Measurements from ENCODE around the gene KPTN.

The KPTN gene

DNA sequence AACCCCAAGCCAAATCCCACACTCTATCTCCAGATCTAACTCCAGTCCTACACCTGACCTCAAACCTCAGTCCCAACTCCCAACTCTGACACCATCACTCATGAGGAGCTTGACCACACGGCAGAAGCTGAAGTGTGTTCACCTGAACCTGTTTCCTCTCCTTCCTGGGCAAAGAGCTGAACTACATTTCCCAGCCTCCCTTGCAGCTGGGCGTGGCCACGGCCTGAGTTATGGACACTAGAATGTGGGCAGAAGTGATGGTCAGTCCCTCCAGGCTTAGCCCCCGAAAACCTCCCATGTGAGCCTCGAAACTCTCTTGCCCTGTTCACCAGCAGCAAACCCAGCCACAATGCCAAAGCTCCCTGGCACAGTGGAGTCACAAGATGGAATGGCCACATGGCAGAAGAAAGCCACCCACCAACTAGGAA, 45.2 kb downstream of the KPTN start:
- Histone ChIP-seq H3K27me3 (ENCODE audit: low read depth, low read length) (peaks cover 42% of the 10 kb centered on the region), H3K79me2 (ENCODE audit: low read length) (no peaks in the 10 kb centered on the region), H4K20me1 (ENCODE audit: insufficient read depth, low read length) (no peaks in the 10 kb centered on the region), H3K36me3 (replicated peaks; ENCODE audit: low read depth, low read length) (no peaks in the 10 kb centered on the region), H3K4me3 (ENCODE audit: low read length) (no peak overlapping the region), H3K4me1 (ENCODE audit: low read length) (peaks cover 18% of the 10 kb centered on the region), H3K9ac (ENCODE audit: low read length) (no peak overlapping the region), H3K4me2 (ENCODE audit: low read length) (0 out of 2 replicates have a peak overlapping the region, but pooled peaks have one; percentile 25), H2AFZ (ENCODE audit: low read depth, low read length) (no peak overlapping the region), H3K9me3 (ENCODE audit: insufficient read depth, low read length) (no peaks in the 10 kb centered on the region), H3K27ac (ENCODE audit: low read length) (no peak overlapping the region)
- TF ChIP-seq, protein P1, sequence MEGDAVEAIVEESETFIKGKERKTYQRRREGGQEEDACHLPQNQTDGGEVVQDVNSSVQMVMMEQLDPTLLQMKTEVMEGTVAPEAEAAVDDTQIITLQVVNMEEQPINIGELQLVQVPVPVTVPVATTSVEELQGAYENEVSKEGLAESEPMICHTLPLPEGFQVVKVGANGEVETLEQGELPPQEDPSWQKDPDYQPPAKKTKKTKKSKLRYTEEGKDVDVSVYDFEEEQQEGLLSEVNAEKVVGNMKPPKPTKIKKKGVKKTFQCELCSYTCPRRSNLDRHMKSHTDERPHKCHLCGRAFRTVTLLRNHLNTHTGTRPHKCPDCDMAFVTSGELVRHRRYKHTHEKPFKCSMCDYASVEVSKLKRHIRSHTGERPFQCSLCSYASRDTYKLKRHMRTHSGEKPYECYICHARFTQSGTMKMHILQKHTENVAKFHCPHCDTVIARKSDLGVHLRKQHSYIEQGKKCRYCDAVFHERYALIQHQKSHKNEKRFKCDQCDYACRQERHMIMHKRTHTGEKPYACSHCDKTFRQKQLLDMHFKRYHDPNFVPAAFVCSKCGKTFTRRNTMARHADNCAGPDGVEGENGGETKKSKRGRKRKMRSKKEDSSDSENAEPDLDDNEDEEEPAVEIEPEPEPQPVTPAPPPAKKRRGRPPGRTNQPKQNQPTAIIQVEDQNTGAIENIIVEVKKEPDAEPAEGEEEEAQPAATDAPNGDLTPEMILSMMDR (IDR thresholded peaks at IDR 0.05; ENCODE audit: low read depth, low read length) = no peak
- no peak for TF ChIP-seq EZH2phosphoT487 (IDR thresholded peaks at IDR 0.05; ENCODE audit: low read depth)

GRCh38 chr19:47437500-47437899, 46.5 kb downstream of the KPTN start:
- Histone ChIP-seq H3K27me3 (ENCODE audit: low read depth, low read length) (peaks cover 33% of the 10 kb centered on the region), H3K4me2 (ENCODE audit: low read length) (no peak overlapping the region), H2AFZ (ENCODE audit: low read depth, low read length) (no peak overlapping the region), H3K9me3 (ENCODE audit: insufficient read depth, low read length) (no peaks in the 10 kb centered on the region), H3K79me2 (ENCODE audit: low read length) (no peaks in the 10 kb centered on the region), H3K36me3 (replicated peaks; ENCODE audit: low read depth, low read length) (no peaks in the 10 kb centered on the region), H4K20me1 (ENCODE audit: insufficient read depth, low read length) (no peaks in the 10 kb centered on the region), H3K27ac (ENCODE audit: low read length) (no peak overlapping the region), H3K9ac (ENCODE audit: low read length) (no peak overlapping the region), H3K4me1 (ENCODE audit: low read length) (peaks cover 26% of the 10 kb centered on the region), H3K4me3 (ENCODE audit: low read length) (no peak overlapping the region)
- TF ChIP-seq, protein P1 (IDR thresholded peaks at IDR 0.05; ENCODE audit: low read depth, low read length) = no peak
- no peak for TF ChIP-seq EZH2phosphoT487 (IDR thresholded peaks at IDR 0.05; ENCODE audit: low read depth)

DNA sequence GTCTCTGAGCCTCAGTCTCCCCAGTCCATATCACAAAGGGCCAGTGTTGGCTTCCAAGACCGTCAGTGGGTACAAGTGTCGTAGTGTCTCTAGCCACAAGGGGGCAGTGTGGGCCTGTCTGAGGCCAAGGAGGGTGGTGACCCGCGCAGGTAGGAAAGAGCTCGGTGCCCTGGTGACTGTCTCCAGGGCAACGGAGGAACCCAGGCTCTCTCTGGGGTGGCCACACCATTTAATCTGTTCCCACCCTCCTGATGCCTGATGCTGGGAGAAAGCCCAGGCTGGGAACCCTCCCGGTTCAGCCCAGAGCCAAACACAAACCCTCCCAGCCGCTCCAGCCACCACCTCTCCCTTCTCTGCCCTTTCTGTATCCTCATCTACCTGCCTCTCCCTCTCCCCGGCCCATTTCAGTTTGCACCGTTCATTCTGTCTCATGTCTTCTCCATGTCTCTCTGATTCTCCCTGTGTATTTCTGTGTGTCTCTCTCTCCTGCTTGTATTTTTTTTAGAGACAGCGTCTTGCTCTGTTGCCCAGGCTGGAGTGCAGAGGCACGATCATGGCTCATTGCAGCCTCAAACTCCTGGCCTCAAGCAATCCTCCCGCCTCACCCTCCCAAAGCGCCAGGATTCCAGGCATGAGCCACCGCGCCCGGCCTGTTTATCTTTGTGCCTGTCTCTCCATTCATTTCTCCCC, 47.2 kb downstream of the KPTN start:
- no peaks in the 10 kb centered on the region for H3K36me3 ChIP-seq (replicated peaks; ENCODE audit: low read depth, low read length)
- H3K9me3 ChIP-seq (ENCODE audit: insufficient read depth, low read length) = no peaks in the 10 kb centered on the region
- peaks cover 33% of the 10 kb centered on the region for H3K27me3 ChIP-seq (ENCODE audit: low read depth, low read length)
- H3K4me2 ChIP-seq (ENCODE audit: low read length) = peak overlapping the region; percentile 23; the same call in 1 of the 2 replicates
- H3K9ac ChIP-seq (ENCODE audit: low read length) = no peak overlapping the region
- no peaks in the 10 kb centered on the region for H3K79me2 ChIP-seq (ENCODE audit: low read length)
- TF ChIP-seq, protein P1 (IDR thresholded peaks at IDR 0.05; ENCODE audit: low read depth, low read length) = peak; percentile 95
- no peak for TF ChIP-seq EZH2phosphoT487 (IDR thresholded peaks at IDR 0.05; ENCODE audit: low read depth)
- no peak overlapping the region for H3K4me3 ChIP-seq (ENCODE audit: low read length)
- H3K27ac ChIP-seq (ENCODE audit: low read length) = no peak overlapping the region
- peaks cover 26% of the 10 kb centered on the region for H3K4me1 ChIP-seq (ENCODE audit: low read length)
- no peak overlapping the region for H2AFZ ChIP-seq (ENCODE audit: low read depth, low read length)
- no peaks in the 10 kb centered on the region for H4K20me1 ChIP-seq (ENCODE audit: insufficient read depth, low read length)

DNA sequence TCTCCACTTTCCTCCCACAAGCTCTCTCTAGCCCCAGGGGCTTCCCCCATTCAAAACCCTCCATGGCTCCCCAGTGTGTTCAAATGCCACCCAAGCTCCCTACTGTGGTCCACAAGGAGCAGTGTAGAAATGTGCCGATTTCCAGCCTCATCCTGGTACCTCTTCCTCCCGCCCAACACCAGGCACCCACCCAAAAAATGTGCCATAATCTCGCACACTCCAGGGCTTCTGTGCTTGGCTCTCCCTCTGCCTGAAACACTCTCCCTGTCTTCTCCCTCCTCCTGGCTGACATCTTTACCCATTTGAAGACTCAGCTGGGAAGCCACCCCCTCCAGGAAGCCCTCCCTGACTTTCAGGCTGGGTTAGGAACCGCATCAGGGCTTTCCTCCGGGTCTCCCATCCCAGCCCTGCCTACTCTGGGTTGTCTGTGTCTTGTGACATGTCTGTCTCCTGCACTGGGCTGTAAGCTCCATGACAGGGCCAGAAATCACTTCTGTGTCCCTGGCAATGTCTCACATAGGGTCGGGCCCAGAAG, 48.1 kb downstream of the KPTN start:
- Histone ChIP-seq H3K4me3 (ENCODE audit: low read length) (no peak overlapping the region; the same call in 1 of the 2 replicates), H3K4me1 (ENCODE audit: low read length) (peaks cover 26% of the 10 kb centered on the region), H3K4me2 (ENCODE audit: low read length) (peak overlapping the region; percentile 54), H4K20me1 (ENCODE audit: insufficient read depth, low read length) (no peaks in the 10 kb centered on the region), H3K36me3 (replicated peaks; ENCODE audit: low read depth, low read length) (no peaks in the 10 kb centered on the region), H3K9me3 (ENCODE audit: insufficient read depth, low read length) (no peaks in the 10 kb centered on the region), H3K27me3 (ENCODE audit: low read depth, low read length) (peaks cover 28% of the 10 kb centered on the region), H3K27ac (ENCODE audit: low read length) (no peak overlapping the region), H2AFZ (ENCODE audit: low read depth, low read length) (no peak overlapping the region), H3K9ac (ENCODE audit: low read length) (no peak overlapping the region), H3K79me2 (ENCODE audit: low read length) (no peaks in the 10 kb centered on the region)
- TF ChIP-seq EZH2phosphoT487 (IDR thresholded peaks at IDR 0.05; ENCODE audit: low read depth) = no peak
- TF ChIP-seq, protein P1 (IDR thresholded peaks at IDR 0.05; ENCODE audit: low read depth, low read length) = no peak
